GM21423 (cell line): ENCODE data around the gene NFIB.
A peak's percentile ranks its signal among the peaks of the same experiment; 100 is the strongest.

Source experiments
- ATAC-seq: cut with Tn5 transposase; IDR thresholded peaks from one replicate; pipeline ENCODE4 v1.9.1; 2021; ENCODE audit warnings: mild to moderate bottlenecking, moderate library complexity; ENCODE audit not compliant: unreplicated experiment

The NFIB gene

DNA sequence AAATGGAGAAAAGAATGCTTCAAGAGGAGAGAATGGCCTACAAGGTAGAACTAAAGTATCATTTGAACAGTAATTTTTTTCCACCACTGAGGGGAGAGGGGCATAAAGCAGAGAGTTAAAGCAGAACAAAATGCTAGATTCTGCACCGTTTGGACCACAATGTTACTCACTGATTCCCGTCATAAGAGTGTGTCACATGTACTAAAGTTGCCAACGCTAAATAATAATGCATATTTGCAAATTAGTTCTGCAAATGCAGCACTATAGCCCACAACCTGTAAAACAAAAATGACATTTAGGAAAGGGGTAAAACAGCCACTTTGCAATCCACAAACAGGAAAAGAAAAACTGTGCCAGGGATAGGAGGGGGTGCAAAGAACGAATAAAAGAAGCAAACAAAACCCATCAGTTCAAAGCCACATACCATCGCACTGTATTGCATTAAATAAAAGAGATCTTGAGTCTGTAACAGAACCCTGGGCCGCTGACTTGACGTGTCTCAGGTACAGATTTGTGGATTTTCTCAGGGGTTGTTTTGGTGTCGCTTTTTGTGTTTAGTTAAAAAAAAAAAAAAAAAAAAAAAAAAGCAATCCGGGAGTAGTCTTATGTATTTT is 7.7 kb upstream of the NFIB start:
- ATAC-seq = no peak

DNA sequence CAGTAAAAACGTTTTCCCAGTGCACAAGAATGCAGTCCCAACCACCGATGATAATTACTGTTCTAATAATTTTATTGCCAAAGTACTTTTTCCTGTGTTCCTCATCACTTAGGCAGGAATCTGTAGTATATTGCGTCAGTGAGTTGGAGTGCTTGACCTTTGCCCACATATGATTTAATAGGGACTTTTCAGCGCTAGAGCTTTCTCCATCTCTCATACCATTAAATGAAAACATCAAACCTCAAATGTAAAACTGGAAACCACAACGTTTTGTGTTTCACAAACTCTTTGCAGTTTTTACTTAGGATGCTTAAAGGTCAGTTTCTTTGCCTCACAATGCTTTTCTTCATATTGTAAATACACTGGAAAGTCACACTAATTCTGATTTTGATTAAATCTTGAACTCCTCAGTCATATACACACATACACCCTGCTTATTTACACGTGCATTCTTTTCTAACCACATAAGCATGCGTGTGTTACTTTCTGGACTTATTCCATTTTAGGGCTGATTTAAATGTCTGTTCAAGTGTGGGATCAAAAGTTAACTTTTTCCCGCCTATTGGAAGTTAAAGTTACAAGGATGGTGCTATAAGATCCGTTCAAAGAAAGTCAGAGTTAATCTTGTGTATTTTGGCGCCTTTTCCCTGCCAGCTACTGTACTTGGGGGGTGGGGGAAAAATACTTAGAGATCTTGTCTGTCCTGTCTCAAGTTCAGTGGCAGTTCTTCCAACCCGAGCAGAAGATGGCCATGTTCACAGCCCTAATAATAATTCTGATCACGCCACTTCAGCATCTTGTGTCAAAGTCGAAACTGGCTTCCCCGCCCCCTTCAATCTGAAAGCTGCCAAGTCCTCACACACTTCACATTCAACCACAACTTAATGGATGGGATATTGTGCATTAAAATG is 6.6 kb upstream of the NFIB start:
- ATAC-seq = no peak

DNA sequence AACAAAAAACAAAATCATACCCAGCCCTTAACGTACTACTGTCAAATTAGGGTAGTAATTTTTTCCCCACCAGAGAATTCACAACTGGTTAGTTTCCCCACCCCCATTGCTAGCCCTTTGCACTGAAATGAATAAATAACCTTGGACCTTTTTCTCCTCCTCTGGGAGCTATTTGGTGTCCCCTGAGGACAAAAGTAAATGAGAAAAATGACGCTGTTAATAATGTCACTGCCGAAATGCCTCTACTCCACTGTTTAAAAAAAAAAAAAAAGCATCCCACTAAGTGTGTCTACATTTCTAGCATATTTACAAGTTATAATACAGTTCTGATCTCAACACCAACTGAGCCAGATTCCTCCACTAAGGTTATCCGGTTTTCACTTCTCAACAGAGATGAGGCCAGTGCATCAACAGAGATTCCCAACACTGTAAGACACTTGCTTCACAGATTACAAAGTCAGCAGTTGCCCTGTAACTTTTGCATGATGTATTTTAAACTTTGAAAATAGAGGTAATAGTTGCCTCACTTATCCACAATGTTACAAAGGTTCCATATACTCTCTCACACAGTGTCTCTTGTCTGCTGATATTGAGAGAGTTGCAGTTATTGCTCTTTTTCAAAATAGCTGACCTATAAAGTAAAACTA is 5.1 kb upstream of the NFIB start:
- ATAC-seq = no peak

DNA sequence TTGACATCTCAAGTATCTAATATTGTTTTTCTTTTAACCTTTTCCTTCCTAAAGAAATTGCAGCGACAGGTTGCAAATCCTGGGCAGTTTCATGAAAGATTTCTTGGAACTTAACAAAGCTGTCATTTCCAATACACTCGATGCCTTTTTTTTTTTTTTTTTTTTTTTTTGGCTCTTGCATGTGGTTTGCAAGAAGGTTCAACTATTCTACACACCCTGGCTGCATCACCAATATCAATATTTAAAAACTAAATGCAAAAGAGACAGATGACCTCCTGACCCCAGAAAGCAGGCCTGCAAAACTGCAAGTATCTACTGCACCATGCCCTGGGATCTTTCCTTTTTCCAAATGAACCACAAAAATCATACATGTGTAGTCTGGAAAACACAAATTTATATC is 4.4 kb upstream of the NFIB start:
- ATAC-seq = no peak

DNA sequence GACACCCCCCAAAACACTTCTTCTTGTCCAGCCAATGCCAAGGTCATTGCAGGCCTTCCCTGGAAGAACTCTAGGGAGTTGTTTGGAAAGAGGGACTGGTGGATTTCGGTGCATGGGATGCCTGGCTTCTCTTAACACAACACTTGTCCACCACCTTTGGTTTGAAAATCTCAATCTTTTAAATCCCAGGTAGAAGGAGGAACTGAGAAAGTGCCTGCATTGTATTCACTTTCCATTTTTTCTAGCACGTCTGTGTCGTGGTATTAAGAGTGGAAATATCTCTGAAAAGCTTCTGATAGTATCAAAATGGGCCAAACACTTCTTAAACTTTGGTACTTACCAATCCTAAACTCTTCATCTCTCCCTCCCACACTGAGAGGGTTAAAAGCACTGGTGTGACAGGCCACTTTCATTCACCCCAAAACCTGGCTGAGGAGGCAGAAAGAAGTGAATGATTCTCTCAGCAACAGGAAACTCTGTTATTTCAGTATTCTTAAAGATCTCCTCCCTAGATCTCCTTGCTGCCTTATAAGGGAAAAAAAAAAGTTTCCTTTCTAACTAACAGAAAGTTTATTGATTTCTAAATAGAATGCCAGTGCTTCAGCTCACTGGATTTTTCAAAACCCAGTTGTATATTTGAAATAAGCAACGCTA is 3.9 kb upstream of the NFIB start:
- peak; percentile 18 for ATAC-seq

DNA sequence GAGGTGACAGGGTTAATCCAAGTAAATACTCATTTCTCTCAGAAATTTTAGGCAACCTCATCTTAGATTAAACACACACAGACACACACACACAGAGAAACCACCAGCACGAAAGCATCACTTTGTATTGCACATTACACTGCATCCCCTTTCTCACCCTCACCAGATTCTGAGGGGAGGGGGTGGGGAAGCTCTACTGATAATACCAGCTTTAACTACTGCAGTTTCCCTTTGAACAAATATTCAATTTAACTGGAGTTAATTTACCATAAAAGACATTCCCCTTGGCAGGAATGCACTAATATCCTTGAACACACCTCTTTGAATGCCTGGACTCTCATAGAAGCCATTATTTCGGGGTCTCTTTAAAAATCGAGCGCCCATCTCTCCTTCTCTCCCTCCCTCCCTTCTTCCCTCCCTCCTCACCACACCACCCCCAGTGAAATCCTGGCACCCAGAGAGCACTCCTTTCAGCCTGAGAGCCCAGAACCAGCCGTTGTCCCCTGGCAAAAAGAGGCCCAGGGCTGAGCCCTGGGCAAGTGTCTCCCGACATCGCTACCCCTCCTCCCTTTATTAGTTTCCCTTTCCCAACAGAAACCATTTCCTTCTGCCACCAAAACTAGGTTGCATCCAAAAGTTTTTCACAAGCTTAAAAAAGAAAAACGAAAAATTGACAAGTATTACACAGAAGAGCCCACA is 2.8 kb upstream of the NFIB start:
- ATAC-seq = no peak

DNA sequence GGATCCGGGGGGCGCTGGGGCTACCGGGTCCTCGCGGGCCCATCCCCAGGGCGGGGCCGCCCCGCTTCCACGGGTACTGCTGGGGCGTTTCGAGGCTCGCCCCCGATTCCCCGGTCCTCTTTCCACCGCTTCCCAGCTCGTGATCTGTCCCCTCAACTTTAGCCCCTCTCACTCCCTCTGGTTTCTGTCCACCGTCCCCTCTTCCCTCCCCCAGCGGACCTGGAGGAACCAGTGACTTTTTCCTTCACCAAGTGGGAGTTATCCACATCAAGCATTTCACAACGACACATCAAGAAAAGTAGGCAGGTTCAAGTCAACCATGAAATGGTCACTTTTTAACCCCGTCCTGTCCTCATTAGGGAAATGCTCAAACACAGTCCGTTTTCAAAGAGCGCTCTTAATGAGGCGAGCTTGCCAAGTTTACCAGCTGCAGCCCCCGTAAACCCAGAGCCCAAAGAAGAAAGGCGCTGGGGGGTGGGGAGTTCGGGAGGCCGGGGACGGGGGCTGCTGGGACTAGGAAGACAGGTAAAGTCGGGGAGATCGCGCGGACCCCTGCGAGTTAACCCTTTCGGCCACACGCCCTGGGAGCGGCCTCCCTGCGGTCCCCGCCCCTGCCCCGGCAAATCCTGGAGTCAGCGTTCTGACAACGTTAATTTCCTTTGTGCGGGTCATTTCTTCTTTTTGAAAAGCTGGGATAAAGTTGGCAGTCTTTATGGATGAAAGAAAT is 2.1 kb upstream of the NFIB start:
- ATAC-seq = no peak

DNA sequence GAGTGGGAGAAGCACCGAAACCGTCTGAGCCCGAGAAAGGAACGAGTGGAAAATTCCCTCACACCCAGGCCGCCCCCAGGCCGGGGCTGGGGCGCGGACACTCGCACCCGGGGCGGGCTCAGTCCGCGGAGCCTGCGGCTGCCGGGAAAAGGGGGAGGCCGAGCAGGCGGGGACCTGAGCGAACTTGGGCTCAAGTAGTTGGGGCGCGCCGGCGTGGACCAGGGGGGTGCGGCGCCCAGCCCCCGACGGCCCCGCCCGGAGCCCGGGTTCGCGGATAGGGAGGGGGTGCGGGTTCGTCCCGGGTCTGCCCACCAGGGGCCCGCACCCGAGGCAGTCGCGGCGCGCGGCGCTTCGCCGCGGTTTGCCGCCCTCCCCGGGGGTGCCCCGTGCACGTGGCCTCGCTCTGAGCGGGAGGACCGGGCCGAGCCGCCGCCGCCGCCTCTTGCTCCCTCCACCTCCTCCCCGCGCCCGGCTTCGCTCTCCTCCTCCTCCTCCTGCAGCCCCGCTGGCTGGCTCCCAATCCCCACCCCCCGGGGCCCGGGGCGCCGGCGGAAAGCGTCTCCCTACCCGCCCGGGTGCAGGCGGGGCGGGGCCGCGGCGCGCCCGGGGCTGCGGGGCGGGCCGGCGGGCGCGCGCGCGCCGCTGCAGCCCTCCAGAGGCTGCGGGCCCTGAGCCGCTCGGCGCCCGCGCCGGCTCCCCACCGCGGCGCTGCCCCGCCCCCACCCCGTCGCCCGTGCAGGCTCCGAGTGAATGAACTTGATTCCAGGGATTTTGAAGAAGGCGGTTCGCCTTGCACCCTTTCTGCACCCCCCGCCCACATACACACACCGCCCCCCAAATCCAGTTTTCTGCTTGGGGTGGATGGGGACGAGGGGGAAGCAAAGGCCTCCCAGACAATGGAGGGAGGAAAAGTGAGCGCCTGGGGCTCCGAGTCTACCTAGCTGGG is 1.3 kb upstream of the NFIB start:
- ATAC-seq = peak; percentile 35

DNA sequence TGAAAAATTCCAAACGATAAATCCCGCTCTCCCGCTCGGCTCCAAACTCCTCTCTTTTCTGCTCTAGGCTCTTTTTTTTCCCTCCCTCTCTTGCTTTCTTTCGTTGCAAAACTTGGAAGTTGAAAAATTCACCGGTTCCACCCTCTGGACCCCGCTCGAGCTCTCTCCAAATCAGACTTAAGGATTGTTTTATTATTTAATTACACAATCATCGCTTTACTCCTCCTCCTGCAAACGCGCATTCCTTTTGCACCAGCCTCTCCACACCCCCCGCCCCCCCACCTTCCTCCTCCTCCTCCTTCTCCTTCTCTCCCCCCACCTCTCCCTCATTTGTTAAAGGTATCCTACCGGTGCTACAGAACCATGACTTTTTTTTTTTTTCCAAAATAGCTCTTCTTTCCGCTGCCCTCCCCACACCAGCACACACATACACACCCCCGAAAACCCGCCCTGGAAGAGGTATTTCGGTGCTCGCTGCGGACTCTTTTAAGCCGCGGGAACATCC is 535 bp upstream of the NFIB start:
- no peak for ATAC-seq

DNA sequence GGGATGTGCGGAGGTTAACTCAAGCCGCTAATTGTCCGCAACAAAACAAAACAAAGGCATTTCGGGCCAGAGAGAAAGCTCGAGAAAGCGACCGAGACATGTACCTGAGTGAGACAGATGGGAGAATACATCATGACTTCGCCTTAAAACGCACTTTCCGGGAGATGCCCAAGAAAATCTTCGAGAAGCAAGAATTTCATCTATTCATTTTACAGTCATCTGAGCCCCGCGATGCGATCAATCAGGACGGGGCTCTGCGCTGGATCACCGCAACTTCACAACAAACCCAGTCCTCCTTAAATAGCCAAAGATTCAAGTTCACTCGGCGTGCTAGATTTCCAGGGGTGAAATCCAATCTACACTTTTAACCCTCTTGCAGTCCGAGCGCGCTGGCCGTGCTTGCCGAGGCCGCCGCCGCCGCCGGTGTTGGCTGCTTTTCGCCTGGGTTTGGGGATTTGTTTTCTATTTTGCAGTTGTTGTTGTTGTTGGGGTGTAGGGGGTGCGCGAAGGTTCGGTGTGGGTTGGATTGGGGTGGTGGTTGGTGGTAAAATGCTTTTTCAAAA is 482 bp downstream of the NFIB start:
- ATAC-seq = no peak

DNA sequence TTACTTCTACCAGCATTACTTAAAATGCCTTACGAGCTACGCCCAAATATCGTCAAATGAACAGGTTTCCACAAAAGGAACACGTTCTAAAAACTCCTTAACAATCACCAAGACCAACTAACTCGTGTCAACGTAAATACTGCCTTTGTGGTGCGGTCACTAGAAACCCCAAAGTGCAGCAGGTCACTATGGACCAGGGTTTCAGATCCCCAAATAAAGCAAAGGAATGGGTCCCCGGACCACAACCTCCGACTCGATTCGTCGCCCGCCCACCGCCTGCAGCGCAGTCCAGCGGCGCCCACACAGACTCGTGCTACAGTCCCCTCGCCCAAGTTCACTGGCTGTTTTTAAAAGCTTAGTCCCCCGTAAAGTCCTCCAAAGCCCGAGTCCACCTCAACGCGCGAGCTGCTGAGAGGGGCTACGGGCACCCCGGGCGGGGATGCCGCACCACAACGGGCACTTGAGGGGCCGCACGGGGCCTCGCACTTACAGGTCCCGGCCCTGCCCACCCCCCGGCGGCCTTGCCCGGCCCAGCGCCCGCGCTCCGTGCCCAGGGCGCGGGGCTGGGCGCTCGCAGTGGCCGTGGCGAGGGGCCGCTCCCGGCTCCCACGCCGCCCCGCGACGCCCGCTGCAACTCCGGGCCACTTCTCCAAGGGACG is 1.1 kb downstream of the NFIB start:
- no peak for ATAC-seq

DNA sequence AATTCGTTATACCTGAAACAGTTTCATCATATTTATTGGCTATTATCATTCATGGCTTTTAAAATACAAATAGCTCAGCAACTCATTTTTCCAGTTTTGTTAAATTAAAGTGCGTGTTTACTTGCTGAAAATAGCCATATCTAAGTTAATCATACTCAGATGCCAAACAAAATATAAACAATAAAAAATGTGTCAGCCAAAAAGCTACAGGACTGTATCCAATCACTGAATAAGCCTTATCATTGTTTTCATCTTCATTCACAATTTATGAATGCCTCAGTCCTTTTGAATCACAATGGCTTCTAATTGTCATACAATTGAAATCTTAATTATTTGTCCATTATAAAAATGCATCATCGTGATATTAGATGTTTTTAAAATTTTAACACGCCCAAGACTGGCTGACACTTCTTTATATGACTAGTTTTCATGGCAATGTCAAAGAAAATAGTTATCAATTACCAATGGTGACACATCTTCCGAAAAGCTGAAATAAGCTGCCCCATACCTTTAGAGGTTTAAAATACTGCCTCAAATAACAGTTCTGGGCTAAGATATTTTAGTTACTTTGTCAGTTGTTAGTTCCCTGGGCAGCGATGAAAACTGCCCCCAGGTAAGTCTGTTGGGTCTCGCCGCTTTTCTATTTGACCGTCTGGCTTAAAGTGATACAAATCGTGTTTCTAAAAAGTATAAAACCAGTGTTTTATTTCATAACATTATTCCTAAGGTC is 1.8 kb downstream of the NFIB start:
- ATAC-seq = no peak

DNA sequence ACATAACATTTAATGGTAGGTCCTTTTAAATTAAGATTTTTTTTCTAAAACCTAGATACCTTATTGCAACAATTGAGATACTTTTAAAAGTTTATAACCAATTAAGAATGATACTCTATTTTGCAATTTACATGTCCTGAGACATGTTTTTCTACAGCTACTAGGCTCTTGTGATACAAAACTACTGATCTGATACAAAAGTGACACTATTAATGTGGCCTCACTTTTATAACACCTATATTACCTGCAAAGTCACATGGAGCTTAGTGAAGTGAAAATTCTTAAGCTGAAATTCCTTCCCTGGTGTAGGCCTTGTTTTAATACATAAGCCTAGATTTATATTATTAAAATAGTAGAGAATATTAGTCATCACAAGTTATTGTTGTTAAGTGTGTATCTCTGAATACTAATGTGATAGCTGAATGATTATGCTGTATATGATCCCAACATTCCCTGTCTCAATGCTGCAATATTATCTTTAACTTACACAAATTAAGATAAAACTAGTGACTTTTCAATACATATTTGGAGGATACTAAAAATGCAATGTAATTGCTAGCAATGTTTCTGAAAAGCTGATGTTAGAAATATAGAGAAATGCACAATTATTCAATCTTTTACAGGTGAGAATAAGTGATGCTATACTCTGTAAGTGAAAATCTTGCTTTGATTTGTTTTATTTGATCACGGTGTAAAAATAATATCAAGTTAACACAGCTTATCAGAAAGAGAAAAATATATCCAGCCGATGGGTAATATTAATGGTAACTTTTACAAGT is 2.6 kb downstream of the NFIB start:
- ATAC-seq = no peak

DNA sequence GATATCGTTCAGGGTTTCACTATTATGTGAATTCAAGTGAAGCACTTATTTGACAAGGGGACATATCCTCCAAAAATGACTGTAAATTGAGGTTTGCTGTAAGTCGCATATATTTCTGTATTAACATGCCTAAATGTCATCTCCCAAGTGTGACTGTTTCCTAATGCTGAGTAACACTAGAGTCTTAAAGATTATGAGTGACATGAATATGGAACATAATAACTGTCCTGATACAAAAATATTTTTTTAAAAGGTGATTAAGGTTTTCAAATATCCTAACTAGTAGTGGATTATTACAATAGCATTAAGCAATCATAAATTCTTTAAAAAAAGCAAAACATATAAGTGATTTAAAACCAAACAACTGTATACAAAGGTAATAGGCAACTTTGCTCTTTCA is 3.6 kb downstream of the NFIB start:
- no peak for ATAC-seq

DNA sequence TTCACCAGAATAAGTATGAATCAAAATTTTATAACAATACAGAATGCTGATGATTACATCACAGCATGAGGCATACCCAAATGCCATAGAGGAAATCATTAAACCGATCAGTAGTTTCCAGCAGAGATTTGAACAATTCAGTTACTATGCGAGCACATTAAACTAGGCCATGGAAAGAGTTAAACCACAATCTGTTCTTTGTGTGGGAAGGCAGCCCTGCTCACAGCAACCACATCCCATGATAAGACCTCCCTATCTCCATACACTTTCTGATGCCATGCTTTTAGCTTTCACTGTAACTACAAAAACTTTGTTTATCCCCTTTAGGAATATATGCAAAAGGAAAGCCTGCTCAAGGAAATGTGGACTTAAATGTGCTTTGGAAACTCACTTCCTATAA is 4.5 kb downstream of the NFIB start:
- no peak for ATAC-seq

DNA sequence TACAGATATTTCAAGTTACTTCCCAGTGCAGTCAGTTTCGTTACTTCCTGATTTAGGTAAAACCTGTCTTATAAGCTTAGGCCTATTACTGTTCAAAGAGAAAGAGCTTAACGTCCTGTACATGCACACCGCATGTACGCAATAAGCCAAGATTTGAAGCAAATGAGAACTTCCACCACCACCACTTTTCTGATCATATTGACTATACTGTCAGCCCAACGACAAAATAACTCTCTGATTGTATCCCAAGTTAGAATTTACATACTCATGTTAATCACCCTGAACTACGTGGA is 5.1 kb downstream of the NFIB start:
- no peak for ATAC-seq
